Measurements from ENCODE around the gene TEX11.

- TF ChIP-seq CTCF (IDR thresholded peaks at IDR 0.05) (no peak), POLR2A (IDR thresholded peaks at IDR 0.05) (no peak)
Observed at GRCh38 chrX:70636218-70636617, 272.3 kb downstream of the TEX11 start.

Measured in heart left ventricle (tissue), 13 donors.